HEK293 (cell line): ENCODE results near the gene SENP1.

Experiments used
- CTCF ChIA-PET: fragments of 350-600 bp; formaldehyde crosslinking; extraction: SDS; loops from one replicate; lab custom pipeline; 2021; ENCODE audit warnings: antibody characterized with exemption; lab: Yijun Ruan, JAX
- POLR2A ChIA-PET: fragments of 300-600 bp; formaldehyde crosslinking; extraction: SDS; loops from one replicate; lab custom pipeline; 2020; ENCODE audit warnings: antibody characterized with exemption, inconsistent platforms; lab: Yijun Ruan, JAX
- H3K27ac ChIP-seq: fragments of 200-500 bp; sonication (Bioruptor generic); 2 replicates; pipeline ENCODE4 v1.5.1; 2014; ENCODE audit warnings: low read depth, low read length, control low read depth, inconsistent platforms; ENCODE audit errors: extremely low read depth
- H3K36me3 ChIP-seq, 2 experiments: fragments of 200-500 bp in 1 of 2; sonication (Bioruptor generic) in 1 of 2; 1 replicate in 1 of 2; 2 replicates in 1 of 2; pipeline ENCODE4 v1.5.1; 2014 to 2017; ENCODE audit warnings: inconsistent platforms in 2 of 2, low read length in 2 of 2; ENCODE audit not compliant: control insufficient read depth in 2 of 2, insufficient read depth in 1 of 2
- H3K4me1 ChIP-seq: fragments of 200-500 bp; sonication (Bioruptor generic); 2 replicates; pipeline ENCODE4 v1.5.1; 2014; ENCODE audit warnings: mild to moderate bottlenecking, low read length, inconsistent platforms; ENCODE audit not compliant: control insufficient read depth, insufficient read depth
- H3K4me3 ChIP-seq: 2 replicates; pipeline ENCODE4 v1.5.1; 2011; ENCODE audit warnings: low read depth, mild to moderate bottlenecking, control low read depth, low read length, moderate library complexity
- H3K9me3 ChIP-seq: fragments of 200-500 bp; sonication (Bioruptor generic); 2 replicates; pipeline ENCODE4 v1.5.1; 2014; ENCODE audit warnings: low read depth, low read length, inconsistent platforms; ENCODE audit not compliant: control insufficient read depth, insufficient read depth
- BCL11B ChIP-seq: fragments of 450-650 bp; formaldehyde crosslinking; IDR thresholded peaks from 2 replicates; pipeline ENCODE4 v1.5.1; 2016; ENCODE audit warnings: low read depth, missing biosample characterization, missing genetic modification characterization
- CTCF ChIP-seq: fragments of 450-650 bp; formaldehyde crosslinking; IDR thresholded peaks from 2 replicates; pipeline ENCODE4 v1.5.1; 2016; ENCODE audit warnings: missing biosample characterization, missing genetic modification characterization
- GLIS1 ChIP-seq: fragments of 450-650 bp; formaldehyde crosslinking; IDR thresholded peaks from 2 replicates; pipeline ENCODE4 v1.5.1; 2016; ENCODE audit warnings: missing biosample characterization, missing genetic modification characterization
- MEIS1 ChIP-seq: sonication (generic); formaldehyde crosslinking; IDR thresholded peaks from 2 replicates; pipeline ENCODE4 v1.8.1; 2022; ENCODE audit warnings: missing genetic modification reagents, mild to moderate bottlenecking, borderline replicate concordance
- SALL2 ChIP-seq: fragments of 450-650 bp; formaldehyde crosslinking; IDR thresholded peaks from 2 replicates; pipeline ENCODE4 v1.5.0; 2017; ENCODE audit warnings: missing biosample characterization, mild to moderate bottlenecking, missing genetic modification characterization, borderline replicate concordance
- SP7 ChIP-seq: fragments of 450-650 bp; formaldehyde crosslinking; IDR thresholded peaks from 2 replicates; pipeline ENCODE4 v1.5.1; 2016; ENCODE audit warnings: missing biosample characterization, missing genetic modification characterization
- TSHZ1 ChIP-seq: fragments of 450-650 bp; formaldehyde crosslinking; IDR thresholded peaks from 2 replicates; pipeline ENCODE4 v1.5.1; 2016; ENCODE audit warnings: missing biosample characterization, missing genetic modification characterization, borderline replicate concordance
- ZBTB20 ChIP-seq: fragments of 450-650 bp; formaldehyde crosslinking; IDR thresholded peaks from 2 replicates; pipeline ENCODE4 v1.5.1; 2016; ENCODE audit warnings: missing biosample characterization, missing genetic modification characterization
- ZBTB48 ChIP-seq: fragments of 450-650 bp; formaldehyde crosslinking; IDR thresholded peaks from 2 replicates; pipeline ENCODE4 v1.5.1; 2016; ENCODE audit warnings: missing biosample characterization, missing genetic modification characterization
- ZEB2 ChIP-seq: fragments of 450-650 bp; formaldehyde crosslinking; IDR thresholded peaks from 2 replicates; pipeline ENCODE4 v1.5.1; 2016; ENCODE audit warnings: missing biosample characterization, missing genetic modification characterization
- ZFHX2 ChIP-seq: fragments of 450-650 bp; formaldehyde crosslinking; conservative IDR thresholded peaks from 2 replicates; pipeline ENCODE4 v1.5.1; 2016; ENCODE audit warnings: missing biosample characterization, missing genetic modification characterization
- ZFP37 ChIP-seq: fragments of 450-650 bp; formaldehyde crosslinking; IDR thresholded peaks from 2 replicates; pipeline ENCODE4 v1.5.1; 2016; ENCODE audit warnings: missing biosample characterization, missing genetic modification characterization
- ZFP41 ChIP-seq: fragments of 450-650 bp; formaldehyde crosslinking; IDR thresholded peaks from 2 replicates; pipeline ENCODE4 v1.5.1; 2016; ENCODE audit warnings: missing biosample characterization, missing genetic modification characterization, borderline replicate concordance
- ZFP69B ChIP-seq: fragments of 450-650 bp; formaldehyde crosslinking; IDR thresholded peaks from 2 replicates; pipeline ENCODE4 v1.5.1; 2016; ENCODE audit warnings: missing biosample characterization, missing genetic modification characterization
- ZIC2 ChIP-seq: fragments of 450-650 bp; formaldehyde crosslinking; IDR thresholded peaks from 2 replicates; pipeline ENCODE4 v1.5.1; 2016; ENCODE audit warnings: missing biosample characterization, missing genetic modification characterization
- ZNF335 ChIP-seq: fragments of 450-650 bp; formaldehyde crosslinking; conservative IDR thresholded peaks from 2 replicates; pipeline ENCODE4 v1.5.1; 2016; ENCODE audit warnings: missing biosample characterization, missing genetic modification characterization
- ZNF341 ChIP-seq: fragments of 450-650 bp; formaldehyde crosslinking; IDR thresholded peaks from 2 replicates; pipeline ENCODE4; 2016; ENCODE audit warnings: low read depth, missing biosample characterization, missing genetic modification characterization
- ZNF366 ChIP-seq: fragments of 450-650 bp; formaldehyde crosslinking; conservative IDR thresholded peaks from 2 replicates; pipeline ENCODE4 v1.5.1; 2016; ENCODE audit warnings: missing biosample characterization, missing genetic modification characterization
- ZNF423 ChIP-seq: fragments of 450-650 bp; formaldehyde crosslinking; IDR thresholded peaks from 2 replicates; pipeline ENCODE4 v1.5.1; 2016; ENCODE audit warnings: missing biosample characterization, missing genetic modification characterization
- ZNF433 ChIP-seq: fragments of 450-650 bp; formaldehyde crosslinking; IDR thresholded peaks from 2 replicates; pipeline ENCODE4 v1.5.1; 2016; ENCODE audit warnings: missing biosample characterization, missing genetic modification characterization, low read depth
- ZNF549 ChIP-seq: fragments of 450-650 bp; IDR thresholded peaks from 2 replicates; pipeline ENCODE4 v1.5.1; 2018; ENCODE audit warnings: missing biosample characterization, missing genetic modification characterization, mild to moderate bottlenecking, inconsistent platforms, moderate library complexity
- ZNF558 ChIP-seq: fragments of 450-650 bp; formaldehyde crosslinking; IDR thresholded peaks from 2 replicates; pipeline ENCODE4 v1.5.1; 2016; ENCODE audit warnings: missing biosample characterization, missing genetic modification characterization
- ZNF571 ChIP-seq: fragments of 450-650 bp; formaldehyde crosslinking; IDR thresholded peaks from 2 replicates; pipeline ENCODE4 v1.5.0; 2017; ENCODE audit warnings: missing biosample characterization, missing genetic modification characterization
- ZNF692 ChIP-seq: fragments of 450-650 bp; formaldehyde crosslinking; IDR thresholded peaks from 2 replicates; pipeline ENCODE4 v1.5.1; 2016; ENCODE audit warnings: missing biosample characterization, missing genetic modification characterization
- ZSCAN23 ChIP-seq: fragments of 450-650 bp; formaldehyde crosslinking; IDR thresholded peaks from 2 replicates; pipeline ENCODE4 v1.5.1; 2016; ENCODE audit warnings: missing biosample characterization, missing genetic modification characterization

SENP1 gene

GRCh38 chr12:48030173-48030650 lies 75.7 kb downstream of the SENP1 start:
- Histone ChIP-seq H3K27ac (peak overlapping the region; percentile 17; the same call in 1 of the 2 replicates), H3K4me3 (no peak overlapping the region), H3K4me1 (peaks cover 20% of the 10 kb centered on the region), H3K36me3 (no peaks in the 10 kb centered on the region), H3K9me3 (no peaks in the 10 kb centered on the region)
- CTCF ChIA-PET: interaction anchor here (0.5 to 1.2 kb wide), 5 partner anchors 21 to 765 kb away, joined by 3 read pairs; no protein-coding TSS in a partner anchor
- POLR2A ChIA-PET: interaction anchor here (0.6 to 1.3 kb wide), 2 partner anchors 13 to 54 kb away, joined by 3 to 7 read pairs; no protein-coding TSS in a partner anchor
- no peak for TF ChIP-seq SALL2 (tag by site-specific recombination)
- TF ChIP-seq ZNF692 (tag by site-specific recombination): peak; percentile 79
- TF ChIP-seq TSHZ1: no peak
- no peak for TF ChIP-seq ZNF433 (tag by site-specific recombination)
- TF ChIP-seq GLIS1: peak; percentile 97
- TF ChIP-seq SP7 (tag by site-specific recombination): no peak
- no peak for TF ChIP-seq ZFP37 (tag by site-specific recombination)
- no peak for TF ChIP-seq ZSCAN23 (tag by site-specific recombination)
- peak; percentile 87; the same call in 1 of the 2 replicates for TF ChIP-seq ZNF341
- TF ChIP-seq ZNF549 (tag by site-specific recombination): no peak
- peak; percentile 48; the same call in 1 of the 2 replicates for TF ChIP-seq ZNF423
- TF ChIP-seq ZBTB20 (tag by site-specific recombination): no peak
- TF ChIP-seq ZFP69B (tag by site-specific recombination): peak; percentile 90
- no peak for TF ChIP-seq ZEB2 (tag by site-specific recombination)
- peak; percentile 73; the same call in 1 of the 2 replicates for TF ChIP-seq CTCF (tag by site-specific recombination)
- no peak for TF ChIP-seq ZNF558 (tag by site-specific recombination)
- TF ChIP-seq ZFP41 (tag by site-specific recombination): no peak
- peak; percentile 93 for TF ChIP-seq ZIC2 (tag by site-specific recombination)

- peak overlapping the region; percentile 17; the same call in 1 of the 2 replicates for H3K27ac ChIP-seq
- no peaks in the 10 kb centered on the region for H3K9me3 ChIP-seq
- H3K36me3 ChIP-seq: no peaks in the 10 kb centered on the region
- peaks cover 25% of the 10 kb centered on the region for H3K4me1 ChIP-seq
- POLR2A ChIA-PET: interaction anchor here (1.3 kb wide), 1 partner anchor 13 kb away, joined by 3 read pairs; no protein-coding TSS in a partner anchor
- CTCF ChIA-PET: interaction anchor here (0.6 to 1.2 kb wide), 5 partner anchors 21 to 405 kb away, joined by 3 read pairs; no protein-coding TSS in a partner anchor
- H3K4me3 ChIP-seq: no peak overlapping the region
- TF ChIP-seq MEIS1 (CRISPR knock-in tag) (no peak), ZFHX2 (tag by site-specific recombination) (peak; percentile 16; the same call in 1 of the 2 replicates), ZIC2 (tag by site-specific recombination) (no peak), ZNF571 (tag by site-specific recombination) (no peak), ZNF335 (tag by site-specific recombination) (peak; percentile 45; the same call in 1 of the 2 replicates), ZBTB48 (tag by site-specific recombination) (0 out of 2 replicates have a peak, but pooled peaks have one; percentile 53), BCL11B (tag by site-specific recombination) (no peak), ZNF692 (tag by site-specific recombination) (no peak), ZNF366 (peak; percentile 49; the same call in 1 of the 2 replicates)
Observed at GRCh38 chr12:48029491-48030172, 76.2 kb downstream of the SENP1 start.
